Measurements from ENCODE around the gene KYNU. TPM values are rescaled to one million over a fixed set of nuclear protein-coding genes. Genes with fewer than 3 reads are reported as not detected.

The KYNU gene
- total RNA-seq, 2 donors from 2014 or later = 1.8 to 2.8 TPM

GRCh38 chr2:142965443-142965842 lies 88.0 kb downstream of the KYNU start:
- Mint-ChIP-seq H3K36me3 (ENCODE audit: low read depth) (no peaks in the 10 kb centered on the region), H3K27ac (no peak overlapping the region), H3K27me3 (peaks cover 4% of the 10 kb centered on the region), H3K4me1 (no peaks in the 10 kb centered on the region), H3K4me3 (no peak overlapping the region)
- H3K9me3 ChIP-seq (ENCODE audit: control insufficient read depth, low read length, poor library complexity, severe bottlenecking) = no peaks in the 10 kb centered on the region
- DNase-seq = no peak
- no peak for ATAC-seq

GRCh38 chr2:142966284-142966683 lies 88.8 kb downstream of the KYNU start:
- Mint-ChIP-seq H3K27ac (no peak overlapping the region), H3K36me3 (ENCODE audit: low read depth) (no peaks in the 10 kb centered on the region), H3K4me3 (no peak overlapping the region), H3K4me1 (no peaks in the 10 kb centered on the region), H3K27me3 (peaks cover 4% of the 10 kb centered on the region)
- ATAC-seq (no peak), DNase-seq (no peak)
- no peaks in the 10 kb centered on the region for H3K9me3 ChIP-seq (ENCODE audit: control insufficient read depth, low read length, poor library complexity, severe bottlenecking)

GRCh38 chr2:142967060-142967459 lies 89.6 kb downstream of the KYNU start:
- no peaks in the 10 kb centered on the region for H3K9me3 ChIP-seq (ENCODE audit: control insufficient read depth, low read length, poor library complexity, severe bottlenecking)
- no peaks in the 10 kb centered on the region for H3K4me1 Mint-ChIP-seq
- H3K27me3 Mint-ChIP-seq = peaks cover 4% of the 10 kb centered on the region
- ATAC-seq (no peak), DNase-seq (no peak)
- no peak overlapping the region for H3K27ac Mint-ChIP-seq
- H3K36me3 Mint-ChIP-seq (ENCODE audit: low read depth) = no peaks in the 10 kb centered on the region
- H3K4me3 Mint-ChIP-seq = no peak overlapping the region

- no peak for DNase-seq
- Mint-ChIP-seq H3K4me3 (no peak overlapping the region), H3K27ac (no peak overlapping the region), H3K27me3 (peaks cover 4% of the 10 kb centered on the region), H3K4me1 (peaks cover 3% of the 10 kb centered on the region), H3K36me3 (ENCODE audit: low read depth) (no peaks in the 10 kb centered on the region)
- ATAC-seq = no peak
- H3K9me3 ChIP-seq (ENCODE audit: control insufficient read depth, low read length, poor library complexity, severe bottlenecking) = no peaks in the 10 kb centered on the region
Observed at GRCh38 chr2:142973160-142973821, 95.8 kb downstream of the KYNU start.

GRCh38 chr2:142973822-142974207 lies 96.4 kb downstream of the KYNU start:
- Mint-ChIP-seq H3K4me3 (no peak overlapping the region), H3K27me3 (peaks cover 4% of the 10 kb centered on the region), H3K36me3 (ENCODE audit: low read depth) (no peaks in the 10 kb centered on the region), H3K4me1 (peaks cover 3% of the 10 kb centered on the region), H3K27ac (no peak overlapping the region)
- no peaks in the 10 kb centered on the region for H3K9me3 ChIP-seq (ENCODE audit: control insufficient read depth, low read length, poor library complexity, severe bottlenecking)
- DNase-seq = no peak
- no peak for ATAC-seq

GRCh38 chr2:142974288-142975024 lies 97.0 kb downstream of the KYNU start:
- Mint-ChIP-seq H3K27ac (no peak overlapping the region), H3K4me1 (peaks cover 3% of the 10 kb centered on the region), H3K4me3 (no peak overlapping the region), H3K27me3 (peaks cover 4% of the 10 kb centered on the region), H3K36me3 (ENCODE audit: low read depth) (no peaks in the 10 kb centered on the region)
- ATAC-seq (no peak), DNase-seq (no peak)
- no peaks in the 10 kb centered on the region for H3K9me3 ChIP-seq (ENCODE audit: control insufficient read depth, low read length, poor library complexity, severe bottlenecking)

GRCh38 chr2:142975239-142975638 lies 97.8 kb downstream of the KYNU start:
- H3K9me3 ChIP-seq (ENCODE audit: control insufficient read depth, low read length, poor library complexity, severe bottlenecking) = no peaks in the 10 kb centered on the region
- ATAC-seq = no peak
- H3K27ac Mint-ChIP-seq = no peak overlapping the region
- peaks cover 4% of the 10 kb centered on the region for H3K27me3 Mint-ChIP-seq
- H3K4me3 Mint-ChIP-seq = no peak overlapping the region
- no peak for DNase-seq
- H3K36me3 Mint-ChIP-seq (ENCODE audit: low read depth) = no peaks in the 10 kb centered on the region
- H3K4me1 Mint-ChIP-seq = peaks cover 3% of the 10 kb centered on the region

- H3K36me3 Mint-ChIP-seq (ENCODE audit: low read depth) = no peaks in the 10 kb centered on the region
- no peaks in the 10 kb centered on the region for H3K9me3 ChIP-seq (ENCODE audit: control insufficient read depth, low read length, poor library complexity, severe bottlenecking)
- H3K27me3 Mint-ChIP-seq = peaks cover 12% of the 10 kb centered on the region
- H3K27ac Mint-ChIP-seq = no peak overlapping the region
- H3K4me1 Mint-ChIP-seq = peaks cover 2% of the 10 kb centered on the region
- DNase-seq (no peak), ATAC-seq (no peak)
- H3K4me3 Mint-ChIP-seq = no peak overlapping the region
Observed at GRCh38 chr2:142980246-142981068, 103.0 kb downstream of the KYNU start.

GRCh38 chr2:142981069-142981378 lies 103.6 kb downstream of the KYNU start:
- H3K4me1 Mint-ChIP-seq = peaks cover 2% of the 10 kb centered on the region
- H3K36me3 Mint-ChIP-seq (ENCODE audit: low read depth) = no peaks in the 10 kb centered on the region
- H3K27me3 Mint-ChIP-seq = peaks cover 12% of the 10 kb centered on the region
- H3K27ac Mint-ChIP-seq = no peak overlapping the region
- ATAC-seq (no peak), DNase-seq (no peak)
- H3K9me3 ChIP-seq (ENCODE audit: control insufficient read depth, low read length, poor library complexity, severe bottlenecking) = no peaks in the 10 kb centered on the region
- H3K4me3 Mint-ChIP-seq = no peak overlapping the region

- Mint-ChIP-seq H3K4me1 (peaks cover 2% of the 10 kb centered on the region), H3K4me3 (no peak overlapping the region), H3K27me3 (peaks cover 12% of the 10 kb centered on the region), H3K36me3 (ENCODE audit: low read depth) (no peaks in the 10 kb centered on the region), H3K27ac (no peak overlapping the region)
- DNase-seq = no peak
- ATAC-seq = no peak
- no peaks in the 10 kb centered on the region for H3K9me3 ChIP-seq (ENCODE audit: control insufficient read depth, low read length, poor library complexity, severe bottlenecking)
Observed at GRCh38 chr2:142981756-142982155, 104.3 kb downstream of the KYNU start.

- no peaks in the 10 kb centered on the region for H3K36me3 Mint-ChIP-seq (ENCODE audit: low read depth)
- no peak overlapping the region for H3K4me3 Mint-ChIP-seq
- H3K27me3 Mint-ChIP-seq = peaks cover 17% of the 10 kb centered on the region
- no peak for DNase-seq
- H3K27ac Mint-ChIP-seq = no peak overlapping the region
- no peak for ATAC-seq
- H3K4me1 Mint-ChIP-seq = peaks cover 2% of the 10 kb centered on the region
- no peaks in the 10 kb centered on the region for H3K9me3 ChIP-seq (ENCODE audit: control insufficient read depth, low read length, poor library complexity, severe bottlenecking)
Observed at GRCh38 chr2:142983174-142983573, 105.7 kb downstream of the KYNU start.

- H3K27ac Mint-ChIP-seq = no peak overlapping the region
- H3K27me3 Mint-ChIP-seq = peaks cover 24% of the 10 kb centered on the region
- H3K4me1 Mint-ChIP-seq = peaks cover 2% of the 10 kb centered on the region
- H3K9me3 ChIP-seq (ENCODE audit: control insufficient read depth, low read length, poor library complexity, severe bottlenecking) = no peaks in the 10 kb centered on the region
- DNase-seq (no peak), ATAC-seq (no peak)
- no peaks in the 10 kb centered on the region for H3K36me3 Mint-ChIP-seq (ENCODE audit: low read depth)
- no peak overlapping the region for H3K4me3 Mint-ChIP-seq
Observed at GRCh38 chr2:142984657-142985056, 107.2 kb downstream of the KYNU start.

- H3K27ac Mint-ChIP-seq = no peak overlapping the region
- H3K4me3 Mint-ChIP-seq = no peak overlapping the region
- no peak for DNase-seq
Observed at GRCh38 chr2:142987044-142987443, 109.6 kb downstream of the KYNU start.

More at GRCh38 chr2:142987044-142987443, 109.6 kb downstream of the KYNU start:
- Mint-ChIP-seq H3K27me3 (peaks cover 30% of the 10 kb centered on the region), H3K4me1 (no peaks in the 10 kb centered on the region), H3K36me3 (ENCODE audit: low read depth) (no peaks in the 10 kb centered on the region)
- H3K9me3 ChIP-seq (ENCODE audit: control insufficient read depth, low read length, poor library complexity, severe bottlenecking) = no peaks in the 10 kb centered on the region
- no peak for ATAC-seq

All from T-helper 17 cell (primary cell).